Mucosa of rectum (tissue), 2 donors: Measurements from ENCODE around the gene PABPC1L.

ENCODE experiments used
- H3K27ac ChIP-seq, 2 donors: one replicate each; pipeline ENCODE4 v1.7.0; 2013; ENCODE audit warnings: inconsistent platforms in 2 of 2, low read depth in 2 of 2, low read length in 2 of 2
- H3K27me3 ChIP-seq, 2 donors: one replicate each; pipeline ENCODE4 v1.7.0; 2013; ENCODE audit warnings: low read length in 2 of 2; ENCODE audit not compliant: control insufficient read depth in 2 of 2, insufficient read depth in 2 of 2
- H3K36me3 ChIP-seq, 2 donors: one replicate each; pipeline ENCODE4 v1.7.0; 2013; ENCODE audit warnings: low read length in 2 of 2; ENCODE audit not compliant: control insufficient read depth in 2 of 2, insufficient read depth in 2 of 2
- H3K4me1 ChIP-seq, 2 donors: one replicate each; pipeline ENCODE4 v1.7.0; 2013; ENCODE audit warnings: low read length in 2 of 2, mild to moderate bottlenecking in 1 of 2; ENCODE audit not compliant: control insufficient read depth in 2 of 2, insufficient read depth in 2 of 2
- H3K4me3 ChIP-seq, 2 donors: one replicate each; pipeline ENCODE4 v1.7.0; 2013; ENCODE audit warnings: low read length in 2 of 2
- H3K9ac ChIP-seq, 2 donors: one replicate each; pipeline ENCODE4 v1.7.0; 2013; ENCODE audit warnings: low read length in 2 of 2, low read depth in 1 of 2, mild to moderate bottlenecking in 1 of 2
- H3K9me3 ChIP-seq, 2 donors: one replicate each; pipeline ENCODE4 v1.7.0; 2013; ENCODE audit warnings: low read length in 2 of 2; ENCODE audit not compliant: control insufficient read depth in 2 of 2
- donor health status: healthy.
- donor health status: Normal muscosa, but diverticular disease.

The PABPC1L gene

DNA sequence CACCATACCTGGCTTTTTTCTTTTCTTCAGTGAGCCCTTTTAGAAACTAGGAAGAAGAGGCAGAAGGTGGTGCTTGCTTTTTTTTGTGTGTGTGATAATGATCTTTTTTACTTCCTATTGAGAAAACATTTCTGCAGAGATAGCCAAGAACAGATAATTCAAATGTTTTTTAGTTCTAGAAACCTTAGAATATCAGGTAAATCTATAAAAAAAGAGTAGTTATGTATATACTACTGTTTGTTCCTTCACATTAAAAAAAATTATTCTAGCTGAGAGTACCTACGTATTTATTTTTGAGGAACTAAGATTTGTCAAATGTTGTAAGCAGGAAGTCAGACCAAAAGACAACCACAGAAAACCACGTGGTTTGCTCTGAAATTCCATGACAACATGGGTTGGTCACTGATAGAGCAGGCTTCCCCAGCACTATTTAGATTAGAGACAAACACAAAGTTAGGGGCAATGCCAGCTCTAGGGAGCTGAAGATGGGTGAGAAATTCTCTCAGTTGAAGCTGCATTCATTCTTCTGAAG lies 69.3 kb downstream of the PABPC1L start:
- Histone ChIP-seq H3K9ac (peak overlapping the region; percentile 0 to 42), H3K36me3 (peaks cover 26 to 48% of the 10 kb centered on the region in 2 donors), H3K9me3 (no peaks in the 10 kb centered on the region), H3K4me1 (peaks cover 0 to 6% of the 10 kb centered on the region in 2 donors), H3K27me3 (no peaks in the 10 kb centered on the region), H3K4me3 (peak overlapping the region in 1 of 2 donors; percentile 43), H3K27ac (peak overlapping the region; percentile 72 to 76)

DNA sequence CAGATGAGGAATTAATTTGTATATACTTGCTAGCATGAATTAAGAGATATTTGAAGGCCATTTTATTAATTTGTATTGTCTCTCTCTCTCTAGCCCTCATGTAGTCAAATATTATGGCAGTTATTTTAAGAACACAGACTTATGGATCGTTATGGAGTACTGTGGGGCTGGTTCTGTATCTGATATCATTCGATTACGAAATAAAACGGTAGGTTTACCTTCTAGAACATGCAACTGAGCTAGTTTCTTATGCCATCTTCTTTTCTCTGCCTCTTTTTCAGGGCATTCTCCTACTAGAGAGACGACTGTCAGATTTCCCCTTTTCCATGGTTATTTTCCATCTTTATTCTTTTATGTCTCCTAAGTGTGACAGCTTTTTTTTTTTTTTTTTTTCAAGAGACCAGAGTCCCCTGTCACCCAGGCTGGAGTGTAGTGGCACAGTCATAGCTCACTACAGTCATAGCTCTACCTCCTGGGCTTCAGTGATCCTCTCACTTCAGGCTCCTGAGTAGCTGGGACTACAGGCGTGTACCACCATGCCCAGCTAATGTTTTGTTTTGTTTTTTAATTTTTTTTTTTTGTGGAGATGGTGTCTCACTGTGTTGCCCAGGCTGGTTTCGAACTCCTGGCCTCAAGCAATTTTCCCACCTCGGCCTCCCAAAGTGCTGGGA lies 72.0 kb downstream of the PABPC1L start:
- H3K9ac ChIP-seq = no peak overlapping the region
- no peak overlapping the region for H3K4me3 ChIP-seq
- H3K27me3 ChIP-seq = no peaks in the 10 kb centered on the region
- H3K27ac ChIP-seq = no peak overlapping the region
- H3K4me1 ChIP-seq = peaks cover 2 to 6% of the 10 kb centered on the region in 2 donors
- H3K36me3 ChIP-seq = peaks cover 25 to 42% of the 10 kb centered on the region in 2 donors
- H3K9me3 ChIP-seq = no peaks in the 10 kb centered on the region

DNA sequence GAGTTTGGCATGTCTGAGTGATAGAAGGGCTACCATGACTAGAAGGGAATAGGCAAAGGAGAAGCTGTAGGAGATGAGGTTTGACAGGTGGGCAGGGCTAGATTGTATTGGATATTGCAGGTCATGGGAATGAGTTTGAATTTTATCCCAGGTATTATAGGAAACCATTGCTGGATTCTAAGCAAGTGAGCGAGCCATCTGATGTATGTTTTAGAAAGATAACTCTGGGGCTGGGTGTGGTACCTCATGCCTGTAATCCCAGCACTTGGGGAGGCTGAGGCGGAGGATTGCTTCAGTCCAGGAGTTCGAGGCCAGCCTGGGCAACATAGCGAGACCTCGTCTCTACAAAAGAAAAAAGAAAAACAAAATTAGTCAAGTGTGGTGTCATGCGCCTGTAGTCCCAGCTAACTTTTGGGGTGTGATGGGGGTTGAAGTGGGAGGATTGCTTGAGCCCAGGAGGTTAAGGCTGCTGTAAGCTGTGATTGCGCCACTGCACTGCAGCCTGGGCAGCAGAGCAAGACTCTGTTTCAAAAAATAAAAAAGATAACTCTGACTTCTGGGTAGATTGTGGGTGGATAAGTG lies 73.3 kb downstream of the PABPC1L start:
- Histone ChIP-seq H3K9ac (no peak overlapping the region), H3K9me3 (no peaks in the 10 kb centered on the region), H3K4me3 (no peak overlapping the region), H3K36me3 (peaks cover 28 to 42% of the 10 kb centered on the region in 2 donors), H3K27ac (no peak overlapping the region), H3K4me1 (peaks cover 2 to 6% of the 10 kb centered on the region in 2 donors), H3K27me3 (no peaks in the 10 kb centered on the region)

DNA sequence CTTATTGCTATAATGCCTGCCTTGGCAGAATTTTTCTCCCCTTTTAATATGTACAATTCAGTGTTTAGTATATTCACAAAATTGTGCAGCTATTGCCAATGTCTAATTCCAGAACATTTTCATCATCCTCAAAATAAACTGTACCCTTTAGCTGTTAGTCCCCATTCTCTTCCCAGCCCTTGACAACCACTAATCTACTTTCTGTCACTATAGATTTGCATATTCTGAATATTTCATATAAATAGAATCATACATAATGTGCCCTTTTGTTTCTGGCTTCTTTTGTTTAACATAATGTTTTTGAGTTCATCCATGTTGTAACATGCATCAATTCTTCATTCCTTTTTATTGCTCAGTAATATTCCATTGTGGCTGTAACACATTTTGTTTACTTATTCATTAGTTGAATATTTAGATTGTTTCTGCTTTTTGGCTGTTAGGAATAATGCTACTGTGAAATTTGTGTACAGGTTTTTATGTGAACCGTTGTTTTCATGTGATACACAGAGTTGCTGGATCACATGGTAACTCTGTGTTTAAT lies 78.8 kb downstream of the PABPC1L start:
- Histone ChIP-seq H3K4me1 (peaks cover 0 to 2% of the 10 kb centered on the region in 2 donors), H3K36me3 (peaks cover 18% of the 10 kb centered on the region in 2 donors), H3K27me3 (no peaks in the 10 kb centered on the region), H3K4me3 (no peak overlapping the region), H3K9me3 (no peaks in the 10 kb centered on the region), H3K9ac (no peak overlapping the region), H3K27ac (no peak overlapping the region)
